Upper lobe of right lung (tissue), 1 donor: ENCODE results near the gene GET4. TPM values are rescaled to one million over a fixed set of nuclear protein-coding genes. Genes with fewer than 3 reads are reported as not detected.

Experiments used
- ATAC-seq: fragments of 200-7000 bp; cut with Tn5 transposase; one replicate; pipeline ENCODE4 v1.9.1; 2020; ENCODE audit warnings: mild to moderate bottlenecking, moderate library complexity
- DNase-seq: peaks from one replicate; pipeline ENCODE4 v3.0.0-alpha.2; 2020
- H3K27ac ChIP-seq: fragments of 200-600 bp; one replicate; pipeline ENCODE4 v1.8.0; 2022
- H3K27me3 ChIP-seq: fragments of 200-600 bp; one replicate; pipeline ENCODE4 v1.8.0; 2022; ENCODE audit warnings: mild to moderate bottlenecking
- H3K36me3 ChIP-seq: fragments of 200-600 bp; one replicate; pipeline ENCODE4 v1.8.0; 2022
- H3K4me1 ChIP-seq: fragments of 200-600 bp; one replicate; pipeline ENCODE4 v1.8.0; 2022
- H3K4me3 ChIP-seq: fragments of 200-600 bp; one replicate; pipeline ENCODE4 v1.8.0; 2022; ENCODE audit warnings: mild to moderate bottlenecking
- H3K9me3 ChIP-seq: fragments of 200-600 bp; one replicate; pipeline ENCODE4 v1.8.0; 2022
- CTCF ChIP-seq: fragments of 200-600 bp; IDR thresholded peaks from one replicate; pipeline ENCODE4 v1.8.0; 2022; ENCODE audit warnings: antibody characterized with exemption
- intact Hi-C: fragments of 100-400 bp; cut with DNase I; formaldehyde crosslinking; loops from one replicate; pipeline ENCODE4 v1.11.0; 2022
- total RNA-seq: library from RNA; stranded (reverse); fragmentation: NEBNext Ultra II Directional; extraction: Animal tissue kit (Norgen Biotek cat#: 25700); gene quantifications from one replicate; pipeline ENCODE4 v1.2.1, GENCODE V29; 2021
- donor health status: DM: no; HTN: yes; CAD: no; lungs with severe emphysema.

GET4 gene
- total RNA-seq, 1 donor from 2014 or later = 35.1 TPM

- peaks cover 8% of the 10 kb centered on the region for H3K36me3 ChIP-seq
- H3K4me3 ChIP-seq = no peak overlapping the region
- peaks cover 32% of the 10 kb centered on the region for H3K4me1 ChIP-seq
- DNase-seq (no peak), ATAC-seq (no peak)
- intact Hi-C loops = no loop called here
- H3K27ac ChIP-seq = peak overlapping the region; percentile 24
- H3K27me3 ChIP-seq = no peaks in the 10 kb centered on the region
- TF ChIP-seq CTCF = peak; percentile 43
- H3K9me3 ChIP-seq = no peaks in the 10 kb centered on the region
These were observed 39.9 kb upstream of the GET4 start for GRCh38 chr7:836429-836828.

- H3K4me1 ChIP-seq = peaks cover 28% of the 10 kb centered on the region
- TF ChIP-seq CTCF = no peak
- intact Hi-C loops = no loop called here
- H3K4me3 ChIP-seq = no peak overlapping the region
- H3K27ac ChIP-seq = no peak overlapping the region
- no peaks in the 10 kb centered on the region for H3K27me3 ChIP-seq
- H3K9me3 ChIP-seq = no peaks in the 10 kb centered on the region
- no peak for ATAC-seq
- peaks cover 11% of the 10 kb centered on the region for H3K36me3 ChIP-seq
- no peak for DNase-seq
These were observed 39.4 kb upstream of the GET4 start for GRCh38 chr7:837001-837400.

- Histone ChIP-seq H3K9me3 (no peaks in the 10 kb centered on the region), H3K4me1 (peaks cover 14% of the 10 kb centered on the region), H3K4me3 (no peak overlapping the region), H3K27me3 (no peaks in the 10 kb centered on the region), H3K36me3 (peaks cover 42% of the 10 kb centered on the region), H3K27ac (no peak overlapping the region)
- no peak for TF ChIP-seq CTCF
- DNase-seq (no peak), ATAC-seq (no peak)
- intact Hi-C loops = loop anchor here (10.0 kb wide), 1 partner anchor 515 kb away; no protein-coding TSS in a partner anchor
These were observed 36.3 kb upstream of the GET4 start for GRCh38 chr7:840001-840600.

GRCh38 chr7:841943-842342 lies 34.4 kb upstream of the GET4 start:
- DNase-seq (no peak), ATAC-seq (no peak)
- no peak for TF ChIP-seq CTCF
- intact Hi-C loops = loop anchor here (10.0 kb wide), 1 partner anchor 517 kb away; no protein-coding TSS in a partner anchor
- H3K36me3 ChIP-seq = peaks cover 44% of the 10 kb centered on the region
- no peaks in the 10 kb centered on the region for H3K27me3 ChIP-seq
- H3K4me1 ChIP-seq = peaks cover 2% of the 10 kb centered on the region
- no peak overlapping the region for H3K4me3 ChIP-seq
- H3K27ac ChIP-seq = no peak overlapping the region
- no peaks in the 10 kb centered on the region for H3K9me3 ChIP-seq

- H3K9me3 ChIP-seq = no peaks in the 10 kb centered on the region
- intact Hi-C loops = loop anchor here (10.0 kb wide), 1 partner anchor 518 kb away; no protein-coding TSS in a partner anchor
- peaks cover 44% of the 10 kb centered on the region for H3K36me3 ChIP-seq
- TF ChIP-seq CTCF = no peak
- no peaks in the 10 kb centered on the region for H3K27me3 ChIP-seq
- ATAC-seq (no peak), DNase-seq (no peak)
- H3K4me1 ChIP-seq = no peaks in the 10 kb centered on the region
- no peak overlapping the region for H3K27ac ChIP-seq
- H3K4me3 ChIP-seq = no peak overlapping the region
These were observed 33.8 kb upstream of the GET4 start for GRCh38 chr7:842431-843031.
